ENCODE results near the gene INSIG1. TPM values are rescaled to one million over a fixed set of nuclear protein-coding genes. Genes with fewer than 3 reads are reported as not detected.

The INSIG1 gene
- total RNA-seq = 24.6 TPM
- polyA plus RNA-seq (ENCODE audit: insufficient read depth, low read depth, low replicate concordance) = 25.7 TPM
- long read RNA-seq, donor 1, transcript INSIG1-201 (6 exons, 3,010 nt) = major isoform, 5 of 5 reads
- long read RNA-seq, donor 1, partial matches to known transcripts = 0 of 5 reads
- long read RNA-seq, donor 1, other reads (novel, unspliced or antisense) = 0 of 5 reads
- long read RNA-seq, donor 2, transcript INSIG1-201 (6 exons, 3,010 nt) = major isoform, 6 of 6 reads
- long read RNA-seq, donor 2, partial matches to known transcripts = 0 of 6 reads
- long read RNA-seq, donor 2, other reads (novel, unspliced or antisense) = 0 of 6 reads
- long read RNA-seq, donor 3, transcript INSIG1-201 (6 exons, 3,010 nt) = major isoform, 8 of 27 reads
- long read RNA-seq, donor 3, partial matches to known transcripts = 18 of 27 reads
- long read RNA-seq, donor 3, other reads (novel, unspliced or antisense) = 0 of 27 reads
- long read RNA-seq, donor 4, transcript INSIG1-201 (6 exons, 3,010 nt) = major isoform, 9 of 9 reads
- long read RNA-seq, donor 4, partial matches to known transcripts = 0 of 9 reads
- long read RNA-seq, donor 4, other reads (novel, unspliced or antisense) = 0 of 9 reads
- long read RNA-seq, donor 5 = 0 reads
- long read RNA-seq, donor 6, partial matches to known transcripts = 0 of 2 reads
- long read RNA-seq, donor 6, other reads (novel, unspliced or antisense) = 0 of 2 reads
- long read RNA-seq, donor 7, transcript INSIG1-201 (6 exons, 3,010 nt) = major isoform, 15 of 23 reads
- long read RNA-seq, donor 7, partial matches to known transcripts = 3 of 23 reads
- long read RNA-seq, donor 7, other reads (novel, unspliced or antisense) = 4 of 23 reads
- long read RNA-seq, donor 8, transcript INSIG1-201 (6 exons, 3,010 nt) = major isoform, 6 of 6 reads
- long read RNA-seq, donor 8, partial matches to known transcripts = 0 of 6 reads
- long read RNA-seq, donor 8, other reads (novel, unspliced or antisense) = 0 of 6 reads
- long read RNA-seq, donor 9, transcript INSIG1-201 (6 exons, 3,010 nt) = major isoform, 9 of 9 reads
- long read RNA-seq, donor 9, partial matches to known transcripts = 0 of 9 reads
- long read RNA-seq, donor 9, other reads (novel, unspliced or antisense) = 0 of 9 reads
- long read RNA-seq, donor 10, transcript INSIG1-201 (6 exons, 3,010 nt) = major isoform, 7 of 7 reads
- long read RNA-seq, donor 10, partial matches to known transcripts = 0 of 7 reads
- long read RNA-seq, donor 10, other reads (novel, unspliced or antisense) = 0 of 7 reads

GRCh38 chr7:155297517-155298287, at the start of gene INSIG1:
INSIG1 (plus strand) TSS chr7:155297878; CDS start chr7:155298286, 408 bp downstream.
- Histone ChIP-seq H3K9me3 (ENCODE audit: control insufficient read depth in 2 of 3, insufficient read depth in 1 of 3, low read length in 3 of 3) (no peaks in the 10 kb centered on the region), H3K4me1 (ENCODE audit: control insufficient read depth in 2 of 3, insufficient read depth in 2 of 3, low read depth in 1 of 3, low read length in 3 of 3) (peaks cover 5 to 17% (median 5%) of the 10 kb centered on the region in 3 donors), H3K9ac (ENCODE audit: low read length in 3 of 3) (peak within 1 kb of the TSS; percentile 29 to 80 (median 78)), H3K27ac (ENCODE audit: low read depth in 2 of 2, low read length in 2 of 2) (peak within 1 kb of the TSS; percentile 84 to 89), H3K27me3 (ENCODE audit: control insufficient read depth, insufficient read depth, low read length) (no peaks in the 10 kb centered on the region), H3K36me3 (ENCODE audit: control insufficient read depth in 2 of 3, insufficient read depth in 3 of 3, low read length in 3 of 3) (no peaks in the 10 kb centered on the region), H3K4me3 (ENCODE audit: low read length in 3 of 3) (peak within 1 kb of the TSS; percentile 59 to 77 (median 75))
- FAIRE-seq (no peak), DNase-seq (peak; percentile 93 to 97 (median 96))
- intact Hi-C loops (cut with DNase I) = no loop called here
- TF ChIP-seq CTCF (IDR thresholded peaks at IDR 0.05; ENCODE audit: borderline replicate concordance, extremely low read depth, insufficient read depth) = no peak

- Histone ChIP-seq H3K27me3 (ENCODE audit: control insufficient read depth, insufficient read depth, low read length) (no peaks in the 10 kb centered on the region), H3K36me3 (ENCODE audit: control insufficient read depth in 2 of 3, insufficient read depth in 3 of 3, low read length in 3 of 3) (no peaks in the 10 kb centered on the region), H3K4me1 (ENCODE audit: control insufficient read depth in 2 of 3, insufficient read depth in 2 of 3, low read depth in 1 of 3, low read length in 3 of 3) (peaks cover 0 to 7% (median 0%) of the 10 kb centered on the region in 3 donors), H3K9me3 (ENCODE audit: control insufficient read depth in 2 of 3, insufficient read depth in 1 of 3, low read length in 3 of 3) (no peaks in the 10 kb centered on the region), H3K27ac (ENCODE audit: low read depth in 2 of 2, low read length in 2 of 2) (no peak overlapping the region), H3K9ac (ENCODE audit: low read length in 3 of 3) (no peak overlapping the region), H3K4me3 (ENCODE audit: low read length in 3 of 3) (no peak overlapping the region)
- TF ChIP-seq CTCF (IDR thresholded peaks at IDR 0.05; ENCODE audit: borderline replicate concordance, extremely low read depth, insufficient read depth) = no peak
- FAIRE-seq (no peak), DNase-seq (no peak)
- intact Hi-C loops (cut with DNase I) = no loop called here
Observed at GRCh38 chr7:155248366-155248756, 49.3 kb upstream of the INSIG1 start.

- no peak overlapping the region for H3K4me3 ChIP-seq (ENCODE audit: low read length in 3 of 3)
Observed at GRCh38 chr7:155251831-155252230, 45.8 kb upstream of the INSIG1 start.

More at GRCh38 chr7:155251831-155252230, 45.8 kb upstream of the INSIG1 start:
- FAIRE-seq (no peak), DNase-seq (no peak)
- H3K27ac ChIP-seq (ENCODE audit: low read depth in 2 of 2, low read length in 2 of 2) = no peak overlapping the region
- no peaks in the 10 kb centered on the region for H3K27me3 ChIP-seq (ENCODE audit: control insufficient read depth, insufficient read depth, low read length)
- no peak overlapping the region for H3K9ac ChIP-seq (ENCODE audit: low read length in 3 of 3)
- H3K36me3 ChIP-seq (ENCODE audit: control insufficient read depth in 2 of 3, insufficient read depth in 3 of 3, low read length in 3 of 3) = no peaks in the 10 kb centered on the region
- H3K9me3 ChIP-seq (ENCODE audit: control insufficient read depth in 2 of 3, insufficient read depth in 1 of 3, low read length in 3 of 3) = no peaks in the 10 kb centered on the region
- TF ChIP-seq CTCF (IDR thresholded peaks at IDR 0.05; ENCODE audit: borderline replicate concordance, extremely low read depth, insufficient read depth) = no peak
- intact Hi-C loops (cut with DNase I) = no loop called here
- peaks cover 0 to 7% (median 0%) of the 10 kb centered on the region in 3 donors for H3K4me1 ChIP-seq (ENCODE audit: control insufficient read depth in 2 of 3, insufficient read depth in 2 of 3, low read depth in 1 of 3, low read length in 3 of 3)
